ENCODE results near the gene NCOA5. TPM values are rescaled to one million over a fixed set of nuclear protein-coding genes. Genes with fewer than 3 reads are reported as not detected.

Gene NCOA5
- total RNA-seq, 1 donor from 2014 or later, result 58.7 TPM

DNA sequence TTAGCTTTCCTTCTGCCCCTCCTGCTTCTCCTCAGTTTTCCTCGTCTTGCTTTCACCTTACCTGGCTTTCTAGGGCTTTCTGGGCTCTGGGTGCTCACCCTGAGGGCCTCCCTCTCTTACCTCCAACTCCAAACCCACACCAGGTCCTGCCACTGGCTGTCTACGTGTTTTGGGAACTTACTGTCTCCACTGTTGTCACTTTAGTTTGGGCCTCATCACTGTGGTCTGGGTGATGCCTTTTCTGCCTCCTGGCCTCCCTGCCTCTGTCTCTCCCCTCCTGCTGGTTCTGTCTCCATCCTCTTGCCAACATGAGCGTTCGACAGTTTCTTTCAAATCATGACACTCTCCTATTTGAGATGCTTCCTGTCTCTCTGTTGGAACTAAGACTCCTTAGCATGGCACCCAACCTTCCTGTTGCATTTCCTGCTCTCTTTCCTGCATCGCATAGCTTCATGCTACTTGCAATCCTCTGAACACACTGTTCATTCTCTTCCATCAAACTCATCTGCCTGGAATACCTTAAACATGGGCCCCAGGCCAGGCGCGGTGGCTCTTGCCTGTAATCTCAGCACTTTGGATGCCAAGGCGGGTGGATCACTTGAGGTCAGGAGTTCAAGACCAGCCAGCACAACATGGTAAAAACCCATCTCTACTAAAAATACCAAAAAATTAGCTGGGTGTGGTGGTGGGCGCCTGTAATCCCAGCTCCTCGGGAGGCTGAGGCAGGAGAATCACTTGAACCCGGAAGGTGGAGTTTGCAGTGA lies 33.9 kb upstream of the NCOA5 start:
- Mint-ChIP-seq H3K9me3 (ENCODE audit: low read depth) (no peaks in the 10 kb centered on the region), H3K36me3 (ENCODE audit: insufficient read depth) (no peaks in the 10 kb centered on the region), H3K27me3 (peaks cover 7% of the 10 kb centered on the region), H3K27ac (no peak overlapping the region), H3K4me3 (ENCODE audit: low read depth) (no peak overlapping the region), H3K4me1 (ENCODE audit: low read depth) (no peaks in the 10 kb centered on the region)
- TF ChIP-seq CTCF (IDR thresholded peaks at IDR 0.05; ENCODE audit: unreplicated experiment), result no peak
- no peak for DNase-seq (ENCODE audit: low spot score, unreplicated experiment)

DNA sequence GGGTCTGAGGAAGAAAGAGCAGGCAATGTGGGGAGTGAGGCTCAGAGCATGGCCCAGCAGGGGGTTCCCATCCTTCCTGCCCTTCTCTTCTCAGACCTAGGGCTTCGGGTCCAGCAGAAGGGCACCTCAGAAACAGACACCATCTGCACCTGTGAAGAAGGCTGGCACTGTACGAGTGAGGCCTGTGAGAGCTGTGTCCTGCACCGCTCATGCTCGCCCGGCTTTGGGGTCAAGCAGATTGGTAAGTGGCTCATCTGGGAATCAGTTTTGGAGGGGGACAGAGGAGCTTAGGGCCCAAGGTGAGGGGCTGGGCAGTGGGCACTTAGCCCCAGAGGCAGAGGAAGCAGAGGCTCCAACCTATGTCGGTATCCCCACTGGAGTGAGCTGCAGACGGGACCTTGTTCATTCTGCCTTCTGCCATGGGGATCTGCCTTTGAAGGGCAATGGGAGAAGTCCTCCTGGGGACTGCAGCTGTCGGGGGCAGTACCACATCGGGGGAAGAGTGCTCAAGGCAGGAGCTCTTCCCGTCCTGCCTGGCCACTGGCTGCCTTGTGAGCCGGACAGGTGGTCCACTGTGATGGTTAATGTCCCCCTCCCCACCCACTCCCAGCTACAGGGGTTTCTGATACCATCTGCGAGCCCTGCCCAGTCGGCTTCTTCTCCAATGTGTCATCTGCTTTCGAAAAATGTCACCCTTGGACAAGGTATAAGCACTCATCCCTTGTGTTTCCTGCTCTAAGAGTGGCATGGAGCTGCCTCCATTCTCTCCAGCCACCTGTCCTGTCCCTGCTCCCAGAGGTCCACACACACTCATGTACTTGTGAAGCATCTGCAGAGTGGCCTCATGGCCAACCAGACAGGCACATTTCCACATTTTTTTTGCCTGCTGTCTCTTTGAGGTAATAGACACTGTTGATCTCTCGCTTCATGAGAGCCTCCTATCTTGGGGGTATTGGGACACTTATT lies 33.0 kb upstream of the NCOA5 start:
- Mint-ChIP-seq H3K9me3 (ENCODE audit: low read depth) (no peaks in the 10 kb centered on the region), H3K27ac (no peak overlapping the region), H3K36me3 (ENCODE audit: insufficient read depth) (no peaks in the 10 kb centered on the region), H3K4me1 (ENCODE audit: low read depth) (peaks cover 2% of the 10 kb centered on the region), H3K27me3 (peaks cover 11% of the 10 kb centered on the region), H3K4me3 (ENCODE audit: low read depth) (no peak overlapping the region)
- DNase-seq (ENCODE audit: low spot score, unreplicated experiment), result no peak
- TF ChIP-seq CTCF (IDR thresholded peaks at IDR 0.05; ENCODE audit: unreplicated experiment), result no peak

GRCh38 chr20:46122071-46122470 lies 32.3 kb upstream of the NCOA5 start:
- H3K36me3 Mint-ChIP-seq (ENCODE audit: insufficient read depth), result no peaks in the 10 kb centered on the region
- peaks cover 2% of the 10 kb centered on the region for H3K4me1 Mint-ChIP-seq (ENCODE audit: low read depth)
- H3K9me3 Mint-ChIP-seq (ENCODE audit: low read depth), result no peaks in the 10 kb centered on the region
- H3K4me3 Mint-ChIP-seq (ENCODE audit: low read depth), result no peak overlapping the region
- peaks cover 16% of the 10 kb centered on the region for H3K27me3 Mint-ChIP-seq
- no peak overlapping the region for H3K27ac Mint-ChIP-seq
- no peak for DNase-seq (ENCODE audit: low spot score, unreplicated experiment)
- TF ChIP-seq CTCF (IDR thresholded peaks at IDR 0.05; ENCODE audit: unreplicated experiment), result no peak

- TF ChIP-seq CTCF (IDR thresholded peaks at IDR 0.05; ENCODE audit: unreplicated experiment), result no peak
- no peaks in the 10 kb centered on the region for H3K9me3 Mint-ChIP-seq (ENCODE audit: low read depth)
- H3K36me3 Mint-ChIP-seq (ENCODE audit: insufficient read depth), result no peaks in the 10 kb centered on the region
- H3K4me3 Mint-ChIP-seq (ENCODE audit: low read depth), result no peak overlapping the region
- DNase-seq (ENCODE audit: low spot score, unreplicated experiment), result no peak
- H3K27ac Mint-ChIP-seq, result no peak overlapping the region
- peaks cover 16% of the 10 kb centered on the region for H3K27me3 Mint-ChIP-seq
- H3K4me1 Mint-ChIP-seq (ENCODE audit: low read depth), result peaks cover 2% of the 10 kb centered on the region
These were observed 31.6 kb upstream of the NCOA5 start for GRCh38 chr20:46121184-46121930.

DNA sequence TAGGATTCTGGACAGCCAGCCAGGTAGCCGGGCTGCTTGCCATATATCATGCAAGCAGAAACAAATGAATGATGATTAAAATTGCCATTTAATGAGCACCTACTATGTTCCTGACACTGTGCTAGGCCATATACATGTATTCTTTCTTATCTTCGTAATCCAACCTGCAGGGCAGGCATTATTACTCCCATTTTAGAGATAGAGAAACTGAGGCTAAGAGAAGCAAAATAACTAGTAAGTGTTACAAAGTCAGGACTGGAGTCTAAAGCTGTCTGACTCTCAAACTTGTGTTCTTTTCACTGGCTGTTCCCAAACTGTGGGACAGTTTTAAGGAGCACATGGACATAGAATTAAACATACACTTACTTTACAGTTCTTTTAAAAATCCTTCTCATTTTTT lies 30.4 kb upstream of the NCOA5 start:
- Mint-ChIP-seq H3K4me1 (ENCODE audit: low read depth) (peaks cover 2% of the 10 kb centered on the region), H3K4me3 (ENCODE audit: low read depth) (no peak overlapping the region), H3K36me3 (ENCODE audit: insufficient read depth) (no peaks in the 10 kb centered on the region), H3K27me3 (peaks cover 25% of the 10 kb centered on the region), H3K27ac (no peak overlapping the region), H3K9me3 (ENCODE audit: low read depth) (no peaks in the 10 kb centered on the region)
- no peak for DNase-seq (ENCODE audit: low spot score, unreplicated experiment)
- TF ChIP-seq CTCF (IDR thresholded peaks at IDR 0.05; ENCODE audit: unreplicated experiment), result no peak

Data from progenitor cell of endocrine pancreas (in vitro differentiated cells).